IMR-90 (cell line): Measurements from ENCODE around the gene DNAJC3.

Experiments used
- BHLHE40 ChIP-seq: fragments of 150-350 bp; IDR thresholded peaks from 2 replicates; pipeline ENCODE4 v1.6.1; 2016; ENCODE audit warnings: mild to moderate bottlenecking, low read depth, low read length
- CEBPB ChIP-seq: IDR thresholded peaks from 2 replicates; pipeline ENCODE4 v1.6.1; 2012; ENCODE audit warnings: low read depth, low read length, improper control_type of control experiment
- FOS ChIP-seq: fragments of 150-350 bp; IDR thresholded peaks from 2 replicates; pipeline ENCODE4 v1.6.1; 2016; ENCODE audit warnings: low read depth, low read length
- MAFK ChIP-seq: IDR thresholded peaks from 2 replicates; pipeline ENCODE4 v1.6.1; 2012; ENCODE audit warnings: low read depth, low read length, improper control_type of control experiment
- MXI1 ChIP-seq: IDR thresholded peaks from 2 replicates; pipeline ENCODE4 v1.6.1; 2012; ENCODE audit warnings: low read depth, mild to moderate bottlenecking, low read length, moderate library complexity, borderline replicate concordance
- POLR2A ChIP-seq: IDR thresholded peaks from 2 replicates; pipeline ENCODE4 v1.6.1; 2012; ENCODE audit warnings: mild to moderate bottlenecking, low read depth, low read length
- RAD21 ChIP-seq: IDR thresholded peaks from 2 replicates; pipeline ENCODE4 v1.6.1; 2012; ENCODE audit warnings: low read length, improper control_type of control experiment
- RCOR1 ChIP-seq: IDR thresholded peaks from 2 replicates; pipeline ENCODE4 v1.6.1; 2012; ENCODE audit warnings: mild to moderate bottlenecking, low read length, improper control_type of control experiment; ENCODE audit not compliant: insufficient replicate concordance
- RFX5 ChIP-seq: IDR thresholded peaks from 2 replicates; pipeline ENCODE4 v1.8.0; 2012; ENCODE audit warnings: low read depth, mild to moderate bottlenecking, low read length, moderate library complexity
- TF ChIP-seq, protein P1 (sequence below): conservative IDR thresholded peaks from 2 replicates; pipeline ENCODE4 v1.5.1; 2012; ENCODE audit warnings: mild to moderate bottlenecking, low read depth, low read length, improper control_type of control experiment

- TF ChIP-seq MAFK: no peak
- TF ChIP-seq, protein P1, sequence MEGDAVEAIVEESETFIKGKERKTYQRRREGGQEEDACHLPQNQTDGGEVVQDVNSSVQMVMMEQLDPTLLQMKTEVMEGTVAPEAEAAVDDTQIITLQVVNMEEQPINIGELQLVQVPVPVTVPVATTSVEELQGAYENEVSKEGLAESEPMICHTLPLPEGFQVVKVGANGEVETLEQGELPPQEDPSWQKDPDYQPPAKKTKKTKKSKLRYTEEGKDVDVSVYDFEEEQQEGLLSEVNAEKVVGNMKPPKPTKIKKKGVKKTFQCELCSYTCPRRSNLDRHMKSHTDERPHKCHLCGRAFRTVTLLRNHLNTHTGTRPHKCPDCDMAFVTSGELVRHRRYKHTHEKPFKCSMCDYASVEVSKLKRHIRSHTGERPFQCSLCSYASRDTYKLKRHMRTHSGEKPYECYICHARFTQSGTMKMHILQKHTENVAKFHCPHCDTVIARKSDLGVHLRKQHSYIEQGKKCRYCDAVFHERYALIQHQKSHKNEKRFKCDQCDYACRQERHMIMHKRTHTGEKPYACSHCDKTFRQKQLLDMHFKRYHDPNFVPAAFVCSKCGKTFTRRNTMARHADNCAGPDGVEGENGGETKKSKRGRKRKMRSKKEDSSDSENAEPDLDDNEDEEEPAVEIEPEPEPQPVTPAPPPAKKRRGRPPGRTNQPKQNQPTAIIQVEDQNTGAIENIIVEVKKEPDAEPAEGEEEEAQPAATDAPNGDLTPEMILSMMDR: no peak
- TF ChIP-seq POLR2A: no peak
- TF ChIP-seq RCOR1: no peak
- TF ChIP-seq MXI1: no peak
- TF ChIP-seq RAD21: no peak
- TF ChIP-seq FOS: no peak
- no peak for TF ChIP-seq BHLHE40
- TF ChIP-seq CEBPB: no peak
- TF ChIP-seq RFX5: no peak
Measured at GRCh38 chr13:95728957-95729356, 52.0 kb downstream of the DNAJC3 start.
